Activated B cell treated with CpG ODN at 0.5 μM for 24 hours (primary cell): ENCODE data around the gene SRRM1. TPM values are rescaled to one million over a fixed set of nuclear protein-coding genes. Genes with fewer than 3 reads are reported as not detected.

Source experiments
- ATAC-seq: fragments of 200-7000 bp; cut with Tn5 transposase; one replicate; pipeline ENCODE4 v1.10.0; 2021; ENCODE audit warnings: low read depth, mild to moderate bottlenecking, moderate library complexity
- CTCF ChIA-PET: fragments of 350-600 bp; sonication (Branson Sonifier 250); formaldehyde crosslinking; loops from one replicate; lab custom pipeline; 2021; ENCODE audit warnings: antibody characterized with exemption; lab: Charles Lee
- POLR2A ChIA-PET: fragments of 350-600 bp; sonication (Branson Sonifier 250); formaldehyde crosslinking; loops from one replicate; lab custom pipeline; 2021; ENCODE audit warnings: antibody characterized with exemption; lab: Charles Lee
- DNase-seq: peaks from one replicate; pipeline ENCODE4 v3.0.0; 2022
- H3K27ac Mint-ChIP-seq: one replicate; pipeline ENCODE4 v1.8.0; 2020; ENCODE audit warnings: mixed read lengths
- H3K27me3 Mint-ChIP-seq: one replicate; pipeline ENCODE4 v1.8.0; 2021; ENCODE audit warnings: mixed read lengths
- H3K36me3 Mint-ChIP-seq: one replicate; pipeline ENCODE4 v1.8.0; 2021; ENCODE audit warnings: low read depth, mixed read lengths
- H3K4me1 Mint-ChIP-seq: one replicate; pipeline ENCODE4 v1.8.0; 2021; ENCODE audit warnings: mixed read lengths
- H3K4me3 Mint-ChIP-seq: one replicate; pipeline ENCODE4 v1.8.0; 2020; ENCODE audit warnings: mild to moderate bottlenecking, mixed read lengths
- H3K9me3 Mint-ChIP-seq: one replicate; pipeline ENCODE4 v1.8.0; 2020; ENCODE audit warnings: mixed read lengths
- CTCF ChIP-seq: fragments of 200-600 bp; IDR thresholded peaks from one replicate; pipeline ENCODE4 v1.8.0; 2022; ENCODE audit warnings: antibody characterized with exemption, mild to moderate bottlenecking
- intact Hi-C: fragments of 100-400 bp; cut with micrococcal nuclease; formaldehyde crosslinking; loops from one replicate; pipeline ENCODE4 v1.15.1; 2024
- total RNA-seq: library from RNA; stranded (reverse); gene quantifications from 2 replicates; pipeline ENCODE4 v1.2.3, GENCODE V29; 2022

SRRM1 gene
- total RNA-seq, 1 donor from 2014 or later: 220 TPM

- CTCF ChIA-PET: no interaction called here
- POLR2A ChIA-PET: no interaction called here
- H3K27me3 Mint-ChIP-seq: no peaks in the 10 kb centered on the region
These were observed 9.3 kb downstream of the SRRM1 start for GRCh38 chr1:24652382-24652781.

DNA sequence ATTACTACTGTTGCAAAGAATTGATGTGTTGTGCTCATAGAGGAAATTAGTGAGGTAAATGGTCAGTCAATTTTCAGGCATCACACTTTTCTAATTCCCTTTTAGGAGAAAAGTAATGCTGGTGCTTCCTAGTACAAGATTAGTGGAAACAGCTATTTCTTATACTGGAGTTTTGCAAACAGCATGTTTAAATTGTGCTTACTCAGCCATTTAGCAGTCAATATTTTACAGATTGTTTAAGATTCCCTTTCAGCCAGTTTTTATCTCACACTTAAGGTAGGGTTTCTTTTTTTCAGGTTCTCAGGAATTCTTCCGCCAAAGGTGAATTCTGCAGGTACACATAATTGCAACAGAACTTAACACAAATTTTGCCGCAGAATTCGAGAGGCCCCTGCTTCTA is 10.9 kb downstream of the SRRM1 start:
- H3K27me3 Mint-ChIP-seq: no peaks in the 10 kb centered on the region
- no peaks in the 10 kb centered on the region for H3K9me3 Mint-ChIP-seq
- intact Hi-C loops: no loop called here
- no peak for TF ChIP-seq CTCF
- peaks cover 10% of the 10 kb centered on the region for H3K4me1 Mint-ChIP-seq
- no peak overlapping the region for H3K4me3 Mint-ChIP-seq
- ChIA-PET CTCF (interaction anchor here (1.5 kb wide), 1 partner anchor 181 kb away, joined by 5 read pairs; no protein-coding TSS in a partner anchor), POLR2A (no interaction called here)
- no peak for ATAC-seq
- H3K27ac Mint-ChIP-seq: no peak overlapping the region
- peaks cover 91% of the 10 kb centered on the region for H3K36me3 Mint-ChIP-seq
- DNase-seq: no peak

More at GRCh38 chr1:24652382-24652781, 9.3 kb downstream of the SRRM1 start:
- DNase-seq (no peak), ATAC-seq (no peak)
- Mint-ChIP-seq H3K9me3 (no peaks in the 10 kb centered on the region), H3K27ac (no peak overlapping the region), H3K36me3 (peaks cover 93% of the 10 kb centered on the region), H3K4me3 (no peak overlapping the region), H3K4me1 (peaks cover 4% of the 10 kb centered on the region)
- intact Hi-C loops: no loop called here
- TF ChIP-seq CTCF: no peak

DNA sequence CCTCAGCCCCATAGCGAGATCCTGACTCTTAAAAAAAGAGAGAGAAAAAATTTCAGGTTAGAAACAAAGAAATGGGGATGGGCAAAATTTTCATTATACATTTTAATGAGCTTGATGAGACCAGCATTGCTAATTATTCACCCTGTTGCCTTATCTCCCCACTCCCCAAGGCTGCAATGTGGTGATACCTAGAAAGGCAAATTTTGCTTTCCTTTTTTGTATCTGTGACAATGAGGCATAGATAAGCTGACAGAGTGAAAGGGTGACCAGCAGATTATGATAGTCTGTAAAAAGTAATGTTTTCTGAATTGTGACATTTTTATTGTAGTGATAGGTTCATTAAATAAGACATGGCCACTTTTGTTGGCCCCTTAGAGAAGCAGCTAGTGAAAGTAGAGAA is 12.9 kb downstream of the SRRM1 start:
- ATAC-seq (no peak), DNase-seq (no peak)
- Mint-ChIP-seq H3K4me1 (peaks cover 12% of the 10 kb centered on the region), H3K9me3 (no peaks in the 10 kb centered on the region), H3K4me3 (no peak overlapping the region), H3K27ac (no peak overlapping the region), H3K27me3 (no peaks in the 10 kb centered on the region), H3K36me3 (peaks cover 90% of the 10 kb centered on the region)
- POLR2A ChIA-PET: no interaction called here
- intact Hi-C loops: no loop called here
- TF ChIP-seq CTCF: no peak
- CTCF ChIA-PET: interaction anchor here (0.9 to 2.1 kb wide), 4 partner anchors 32 to 263 kb away, joined by 3 to 6 read pairs (median 4); no protein-coding TSS in a partner anchor

DNA sequence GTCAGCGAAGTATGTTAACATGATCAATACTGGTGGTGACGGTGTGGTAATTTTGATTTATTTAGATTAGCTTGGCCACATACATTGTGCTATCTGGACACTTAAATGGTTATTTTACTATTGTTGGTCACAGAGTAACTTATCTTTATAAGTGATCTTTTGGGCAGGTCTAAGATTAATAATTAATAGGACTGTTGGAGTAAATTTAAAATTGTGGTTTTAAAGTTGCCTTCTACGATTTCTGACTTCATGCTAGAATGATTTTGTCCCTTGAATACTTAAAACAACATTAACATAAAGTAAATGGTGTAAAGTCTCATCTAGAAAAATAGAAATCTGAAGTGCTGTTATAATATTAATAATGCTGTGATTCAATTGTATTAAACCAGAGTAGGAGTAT is 14.7 kb downstream of the SRRM1 start:
- no peak overlapping the region for H3K27ac Mint-ChIP-seq
- H3K36me3 Mint-ChIP-seq: peaks cover 91% of the 10 kb centered on the region
- ChIA-PET CTCF (interaction anchor here (0.7 to 1.9 kb wide), 3 partner anchors 55 to 173 kb away, joined by 4 to 6 read pairs (median 5); no protein-coding TSS in a partner anchor), POLR2A (no interaction called here)
- DNase-seq (no peak), ATAC-seq (no peak)
- H3K27me3 Mint-ChIP-seq: no peaks in the 10 kb centered on the region
- H3K4me1 Mint-ChIP-seq: peaks cover 12% of the 10 kb centered on the region
- TF ChIP-seq CTCF: no peak
- intact Hi-C loops: no loop called here
- no peak overlapping the region for H3K4me3 Mint-ChIP-seq
- H3K9me3 Mint-ChIP-seq: no peaks in the 10 kb centered on the region

GRCh38 chr1:24659166-24659904 is 16.2 kb downstream of the SRRM1 start:
- ATAC-seq (no peak), DNase-seq (no peak)
- Mint-ChIP-seq H3K4me1 (peaks cover 12% of the 10 kb centered on the region), H3K4me3 (no peak overlapping the region), H3K36me3 (peaks cover 89% of the 10 kb centered on the region), H3K27ac (no peak overlapping the region), H3K27me3 (no peaks in the 10 kb centered on the region), H3K9me3 (no peaks in the 10 kb centered on the region)
- ChIA-PET POLR2A (no interaction called here), CTCF (interaction anchor here (0.6 to 1.2 kb wide), 3 partner anchors 29 to 166 kb away, joined by 3 read pairs; no protein-coding TSS in a partner anchor)
- TF ChIP-seq CTCF: no peak
- intact Hi-C loops: no loop called here
